GM19043 (cell line): ENCODE data around the gene BZW2.

ENCODE experiments used
- ATAC-seq: cut with Tn5 transposase; IDR thresholded peaks from one replicate; pipeline ENCODE4 v1.9.1; 2021; ENCODE audit warnings: low read depth; ENCODE audit not compliant: unreplicated experiment

Gene BZW2

DNA sequence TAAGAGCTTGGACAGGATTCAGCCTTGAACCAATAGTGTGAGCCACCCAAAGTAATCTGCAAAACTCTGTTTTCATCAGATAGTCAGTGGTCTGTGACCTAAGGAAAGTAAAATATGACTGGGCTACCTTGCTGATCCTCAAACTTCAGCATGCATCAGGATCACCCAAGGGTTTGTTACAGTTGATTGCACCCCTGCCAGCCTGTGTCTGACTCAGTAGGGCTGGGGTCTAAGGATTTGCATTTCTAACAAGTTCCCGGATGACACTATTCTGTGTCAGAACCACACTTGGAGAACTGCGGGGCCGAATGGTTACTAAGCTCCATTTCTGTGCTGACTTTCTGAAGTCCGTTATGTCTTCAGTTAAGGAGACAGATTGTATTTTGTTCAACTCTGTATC is 66.9 kb downstream of the BZW2 start:
- ATAC-seq = no peak

DNA sequence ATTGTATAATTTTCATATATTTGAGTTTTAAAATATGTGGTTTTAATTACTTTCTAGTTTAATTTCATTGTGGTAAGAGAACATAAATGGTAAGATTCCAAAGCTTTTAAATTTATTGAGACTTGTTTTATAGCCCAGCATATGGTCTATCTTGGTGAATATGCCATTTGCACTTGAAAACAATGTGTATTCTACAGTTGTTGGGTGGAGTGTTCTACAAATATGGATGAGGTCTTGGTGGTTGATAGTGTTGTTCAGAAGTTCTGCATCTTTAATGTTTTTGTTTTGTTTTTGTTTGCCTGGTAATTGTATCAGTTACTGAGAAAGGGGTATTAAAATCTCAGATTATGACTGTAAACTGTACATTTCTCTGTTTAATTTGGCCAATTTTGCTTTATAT is 69.9 kb downstream of the BZW2 start:
- no peak for ATAC-seq

DNA sequence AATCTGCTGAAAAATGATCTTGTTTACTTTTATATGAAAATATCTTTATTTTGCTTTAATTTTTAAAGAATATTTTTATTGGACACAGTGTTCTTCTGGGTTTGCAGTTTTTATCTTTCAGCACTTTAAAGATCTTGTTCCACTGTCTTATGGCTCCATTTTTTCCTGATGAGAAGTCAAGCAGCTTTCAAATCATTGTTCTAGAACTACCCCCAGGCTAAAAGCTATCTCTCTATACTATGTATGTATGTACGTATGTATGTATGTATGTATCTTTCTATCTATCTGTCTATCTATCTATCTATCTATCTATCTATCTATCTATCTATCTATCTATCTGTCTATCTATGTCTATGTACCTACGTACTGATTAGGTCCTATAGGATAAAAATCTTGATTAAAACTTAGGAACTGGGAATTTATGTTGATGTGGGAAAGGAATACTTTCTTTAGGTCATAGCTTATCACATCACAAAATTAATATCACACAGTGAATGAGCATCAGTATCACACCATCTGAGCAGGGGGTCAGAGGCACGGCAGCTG is 72.2 kb downstream of the BZW2 start:
- no peak for ATAC-seq

DNA sequence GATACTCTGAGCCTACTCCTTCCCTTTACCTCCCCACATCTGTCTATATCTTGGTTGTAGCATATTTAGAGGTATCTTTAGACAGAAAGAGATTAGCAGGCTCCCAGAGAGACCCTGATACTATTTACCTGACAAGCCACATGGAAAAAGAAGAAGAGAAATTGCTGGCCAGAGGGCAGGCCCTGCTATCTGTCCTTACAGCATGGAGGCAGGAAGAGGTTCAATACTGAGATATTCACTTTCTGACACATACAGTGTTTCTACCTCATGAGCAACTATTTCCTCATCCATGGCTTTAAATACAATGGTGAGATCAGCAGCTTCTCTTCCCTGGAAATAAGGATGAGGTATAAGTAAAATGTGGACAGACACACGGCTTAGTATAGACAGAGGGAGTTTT is 73.7 kb downstream of the BZW2 start:
- ATAC-seq = no peak

DNA sequence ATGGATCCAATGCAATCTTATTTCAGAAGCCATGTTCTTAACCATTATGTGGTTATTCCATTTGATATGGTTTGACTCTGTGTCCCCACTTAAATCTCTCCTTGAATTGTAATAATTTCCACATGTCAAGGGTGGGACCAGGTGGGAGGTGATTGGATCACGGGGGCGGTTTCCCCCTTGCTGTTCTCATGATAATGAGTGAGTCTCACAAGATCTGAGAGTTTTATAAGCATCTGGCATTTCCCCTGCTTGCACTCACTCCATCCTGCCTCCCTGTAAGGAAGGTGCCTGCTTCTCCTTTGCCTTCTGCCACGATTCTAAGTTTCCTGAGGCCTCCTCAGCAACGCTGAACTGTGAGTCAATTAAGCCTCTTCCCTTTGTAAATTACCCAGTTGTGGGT is 75.6 kb downstream of the BZW2 start:
- no peak for ATAC-seq

DNA sequence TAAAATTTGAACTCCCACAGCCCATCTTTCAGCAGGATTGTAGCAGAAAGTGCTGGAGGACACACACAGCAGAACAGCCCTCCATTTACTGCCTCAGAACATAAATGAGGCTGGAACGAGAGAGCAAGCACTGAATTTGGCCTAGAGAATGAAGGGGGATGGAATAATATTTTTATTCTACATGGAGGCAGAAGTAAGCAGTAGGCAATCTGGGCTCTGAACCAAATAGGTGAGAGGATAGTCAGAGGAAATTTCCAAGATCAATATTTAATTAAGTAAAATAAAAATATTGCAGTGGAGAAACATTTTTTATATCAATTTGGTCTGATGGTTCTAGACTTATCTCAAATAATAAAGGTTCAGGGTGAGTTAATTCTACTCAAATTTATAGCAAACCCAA is 78.4 kb downstream of the BZW2 start:
- no peak for ATAC-seq

DNA sequence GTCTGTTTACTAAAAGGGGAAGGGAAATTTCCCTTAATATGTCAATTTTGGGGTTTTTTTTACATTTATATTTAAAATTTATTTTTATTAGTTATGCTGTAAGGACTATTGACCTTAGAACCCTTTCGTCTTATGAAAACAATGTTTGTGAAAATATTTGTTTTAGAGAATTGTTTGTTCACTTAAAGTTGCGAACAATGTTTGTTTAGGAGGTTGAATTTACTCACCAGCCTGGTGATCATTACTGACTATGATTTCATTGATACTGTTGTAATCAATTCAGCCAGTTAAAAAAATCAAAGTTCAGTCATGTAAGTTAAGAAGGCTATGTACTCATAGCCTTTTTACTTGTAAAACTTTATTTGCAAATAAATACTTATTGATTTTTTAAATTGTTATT is 80.2 kb downstream of the BZW2 start:
- no peak for ATAC-seq

DNA sequence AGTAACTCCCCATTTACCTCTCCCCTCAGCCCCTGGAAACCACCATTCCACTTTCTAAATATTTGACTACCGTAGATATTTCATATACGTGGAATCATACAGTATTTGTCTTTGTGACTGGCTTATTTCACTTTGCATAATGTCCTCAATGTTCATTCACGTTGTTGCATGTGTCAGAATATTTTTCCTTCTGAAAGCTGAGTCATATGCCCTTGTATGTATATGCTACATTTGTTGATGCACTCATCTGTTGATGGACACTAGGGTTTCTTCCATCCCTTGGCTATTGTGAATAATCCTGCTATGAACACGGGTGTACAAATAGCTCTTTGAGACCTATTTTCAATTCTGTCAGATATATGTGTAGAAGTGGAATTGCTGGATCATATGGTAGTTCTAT is 81.8 kb downstream of the BZW2 start:
- no peak for ATAC-seq

DNA sequence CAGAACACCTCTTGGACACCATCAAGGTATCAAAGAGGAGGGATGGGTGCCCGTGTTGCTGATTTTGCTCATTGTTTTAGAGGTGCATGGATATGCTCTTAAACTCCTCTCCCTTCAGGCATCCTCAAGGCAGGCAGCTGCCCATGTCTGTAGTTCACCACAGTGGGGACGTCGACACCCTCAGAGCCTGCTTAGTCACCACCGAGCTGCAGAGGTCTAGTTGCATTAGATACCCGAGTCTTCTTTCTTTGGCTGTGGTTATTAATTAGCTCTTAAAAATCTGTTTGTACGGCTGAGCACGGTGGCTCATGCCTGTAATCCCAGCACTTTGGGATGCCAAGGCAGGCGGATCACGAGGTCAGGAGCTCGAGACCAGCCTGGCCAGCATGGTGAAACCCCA is 82.8 kb downstream of the BZW2 start:
- ATAC-seq = no peak

DNA sequence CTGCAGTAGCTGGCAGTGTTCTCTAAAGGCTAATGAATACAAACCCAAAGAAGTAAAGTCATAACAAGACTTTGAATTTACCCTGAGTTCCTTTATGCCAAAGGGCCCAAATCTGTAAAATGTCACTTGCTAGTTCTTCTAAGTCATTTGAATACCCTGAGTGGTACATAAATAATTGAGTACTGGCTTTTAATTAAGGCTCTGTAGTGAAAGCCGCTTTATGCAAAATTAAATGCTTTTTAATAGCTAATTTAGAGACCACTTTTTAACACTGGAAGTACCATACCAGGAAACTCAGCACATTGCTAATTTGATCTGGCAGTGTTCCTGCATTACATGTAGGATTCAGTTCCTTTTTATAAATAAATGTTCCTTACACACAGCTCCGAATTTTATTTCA is 83.6 kb downstream of the BZW2 start:
- no peak for ATAC-seq

DNA sequence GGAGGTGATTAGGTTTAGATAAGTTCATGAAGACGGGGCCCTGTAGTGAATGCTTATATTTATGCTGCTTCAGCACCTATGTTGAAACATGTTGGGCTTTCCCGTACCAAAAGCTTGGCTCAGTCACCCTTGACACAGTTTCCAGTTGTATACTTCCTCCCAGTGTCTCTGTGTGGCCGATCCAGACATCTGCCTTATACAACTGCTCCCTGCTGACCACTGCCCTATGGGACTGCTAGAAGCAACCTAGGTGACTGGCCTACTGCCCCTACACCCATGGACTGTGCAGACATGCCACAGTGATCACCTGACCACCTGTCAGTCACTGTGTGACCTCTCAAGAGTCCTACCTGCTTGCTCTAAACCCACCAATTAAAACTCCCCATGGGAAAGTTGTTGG is 85.0 kb downstream of the BZW2 start:
- no peak for ATAC-seq

DNA sequence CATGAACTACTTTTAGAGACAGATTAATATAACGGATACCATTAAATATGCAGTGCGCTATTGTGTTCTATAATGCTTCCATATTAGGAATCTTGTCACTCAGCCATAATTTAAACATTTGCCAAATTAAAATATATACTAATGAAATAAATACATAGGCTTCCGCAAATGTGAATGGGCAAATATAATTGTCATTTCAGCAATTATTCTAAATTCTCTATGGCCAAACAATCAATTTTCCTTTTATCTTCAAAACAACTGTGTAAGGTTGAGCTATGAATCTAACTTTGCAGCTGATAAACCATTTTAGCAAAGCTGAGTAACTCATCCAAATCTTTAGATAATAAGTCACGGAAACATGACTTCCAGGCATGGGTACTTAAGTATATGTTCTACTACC is 86.8 kb downstream of the BZW2 start:
- ATAC-seq = no peak

DNA sequence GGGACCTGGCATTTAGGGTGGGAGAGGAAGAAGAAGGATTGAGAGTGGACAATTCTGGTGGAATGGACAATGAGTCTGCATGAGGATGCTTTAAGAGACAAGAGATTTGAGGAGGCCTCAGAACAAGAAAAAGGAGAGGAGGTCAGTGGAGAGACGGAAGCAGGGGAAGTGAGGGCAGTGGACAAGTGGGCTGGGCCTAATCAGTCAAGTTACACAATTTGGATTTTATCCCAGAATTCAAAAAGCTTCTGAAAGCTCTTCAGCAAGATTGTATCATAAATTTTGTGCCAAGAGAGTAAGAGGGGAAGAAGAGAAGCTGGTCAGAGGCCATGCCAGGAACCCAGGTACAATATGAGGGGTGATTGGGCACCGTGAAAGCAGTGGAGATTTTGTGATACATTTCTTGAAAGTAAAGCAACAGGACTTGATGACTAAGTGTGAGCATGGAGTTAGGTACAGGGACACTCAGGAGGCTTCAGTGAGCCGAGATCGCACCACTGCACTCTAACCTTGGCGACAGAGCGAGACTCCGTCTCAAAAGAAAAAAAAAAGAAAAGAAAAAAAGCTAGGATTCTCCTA is 88.3 kb downstream of the BZW2 start:
- ATAC-seq = no peak

DNA sequence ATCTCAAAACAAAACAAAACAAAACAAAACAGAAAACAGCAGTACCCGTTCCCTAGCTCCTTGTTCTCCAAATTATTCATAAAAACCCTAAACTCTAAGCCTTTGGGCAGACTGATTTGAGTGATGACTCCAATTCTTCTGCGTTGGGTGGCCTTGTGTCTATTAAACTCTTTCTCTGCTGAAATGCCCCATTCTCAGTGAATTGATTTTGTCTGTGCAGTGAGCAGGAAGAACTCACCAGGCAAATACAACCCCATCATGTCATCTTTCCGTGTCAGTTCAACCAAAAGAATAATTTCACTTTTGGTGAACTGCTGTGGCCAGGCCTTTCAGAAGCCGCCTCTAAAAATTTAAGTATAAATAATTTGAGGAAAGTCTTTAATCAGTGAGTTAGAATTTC is 89.0 kb downstream of the BZW2 start:
- ATAC-seq = no peak

DNA sequence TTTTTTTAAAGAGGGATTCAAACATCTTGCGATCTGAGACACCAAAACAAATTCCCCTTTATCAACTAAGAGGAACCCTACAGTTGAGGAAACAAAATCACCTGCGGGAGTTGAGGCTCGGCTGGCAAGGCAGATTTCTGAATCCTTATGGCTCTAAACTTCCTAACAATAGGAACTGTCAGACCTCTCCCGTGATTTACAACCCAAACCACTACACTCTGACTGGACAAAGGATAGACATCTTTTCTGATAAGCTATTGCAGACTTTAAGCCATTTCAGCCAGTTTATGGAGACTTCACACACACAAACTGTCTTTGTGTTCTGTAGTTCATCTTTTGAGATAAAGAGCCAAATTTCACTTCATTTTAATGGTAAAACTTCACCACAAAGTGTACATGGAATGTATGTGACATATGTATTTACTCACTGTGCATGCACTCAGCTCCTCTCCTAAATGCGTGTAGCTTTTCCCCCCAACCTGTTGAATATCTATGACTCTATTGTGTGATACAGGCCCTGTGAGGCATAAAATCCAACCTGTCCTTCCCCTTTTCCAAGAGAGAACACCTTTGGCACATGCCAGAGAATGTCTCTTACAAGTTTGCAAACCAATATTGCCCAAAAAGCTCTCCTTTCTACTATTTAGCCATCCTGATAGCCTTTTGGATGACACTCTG is 92.2 kb downstream of the BZW2 start:
- no peak for ATAC-seq

DNA sequence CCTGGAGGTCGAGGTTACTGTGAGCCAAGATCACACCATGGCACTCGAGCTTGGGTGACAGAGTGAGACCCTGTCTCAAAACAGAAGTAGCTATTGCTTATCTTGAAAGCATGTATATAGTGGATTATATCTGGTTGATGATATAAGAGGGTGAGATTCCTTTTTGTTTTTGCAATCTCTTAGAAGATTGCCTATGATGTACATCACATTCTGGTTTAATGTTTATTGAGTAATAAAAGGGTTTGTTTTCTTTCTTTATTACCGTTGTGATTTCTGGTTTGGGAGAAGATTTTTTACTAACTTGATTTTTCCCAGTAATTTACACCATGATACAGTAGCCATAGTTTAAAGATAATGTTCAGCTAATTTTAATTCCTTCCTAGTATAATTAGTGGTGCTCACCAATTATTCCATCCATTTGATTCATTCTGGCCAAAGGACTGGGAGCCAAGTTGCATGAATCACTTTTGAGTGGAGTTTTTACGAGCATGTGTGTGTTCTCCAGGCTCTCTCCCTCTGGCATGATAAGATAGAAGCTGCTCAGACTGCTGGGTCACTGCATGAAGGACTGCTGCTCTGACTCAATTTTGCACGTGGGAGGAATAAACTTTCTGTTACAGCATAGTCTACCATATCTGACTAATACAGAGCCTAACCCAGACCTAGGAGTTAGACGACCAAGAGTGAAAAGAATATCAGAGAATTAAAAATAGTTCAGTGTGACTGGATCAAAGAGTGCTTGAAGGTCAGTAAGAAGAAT is 94.1 kb downstream of the BZW2 start:
- ATAC-seq = no peak

DNA sequence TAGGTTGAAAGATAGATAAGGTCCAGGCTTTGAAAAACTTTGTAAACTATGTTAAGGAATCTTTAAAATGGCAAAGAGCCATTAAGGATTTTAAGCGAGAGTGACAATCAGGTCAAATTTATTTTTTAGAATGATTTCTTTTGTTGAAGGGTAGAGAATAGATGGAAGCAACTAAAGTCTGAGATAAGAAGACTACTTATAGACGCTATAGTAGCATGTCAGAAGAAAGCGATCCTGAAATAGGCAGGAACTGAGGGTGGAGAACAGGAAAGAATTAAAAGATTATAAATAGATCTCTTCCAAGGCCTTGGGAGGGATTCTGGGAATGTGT is 94.6 kb downstream of the BZW2 start:
- no peak for ATAC-seq

DNA sequence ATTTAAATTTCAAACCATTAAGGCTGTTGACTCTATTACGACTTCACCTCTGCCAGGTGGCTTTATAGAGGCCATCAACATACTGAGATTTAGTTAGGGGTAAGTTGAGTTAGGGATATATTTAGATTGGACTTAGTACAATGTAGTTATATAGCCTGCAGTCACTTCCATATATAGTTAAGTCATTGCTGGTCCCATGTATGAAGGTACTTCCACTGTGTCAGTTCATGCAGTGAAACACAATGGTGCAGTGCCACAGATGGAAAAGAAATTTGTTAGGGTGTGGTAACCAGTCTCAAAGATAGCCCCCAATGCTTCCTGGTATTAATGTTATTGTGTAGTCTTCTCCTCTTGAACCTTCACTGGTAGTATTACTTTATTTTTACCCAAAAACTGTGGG is 95.0 kb downstream of the BZW2 start:
- no peak for ATAC-seq

DNA sequence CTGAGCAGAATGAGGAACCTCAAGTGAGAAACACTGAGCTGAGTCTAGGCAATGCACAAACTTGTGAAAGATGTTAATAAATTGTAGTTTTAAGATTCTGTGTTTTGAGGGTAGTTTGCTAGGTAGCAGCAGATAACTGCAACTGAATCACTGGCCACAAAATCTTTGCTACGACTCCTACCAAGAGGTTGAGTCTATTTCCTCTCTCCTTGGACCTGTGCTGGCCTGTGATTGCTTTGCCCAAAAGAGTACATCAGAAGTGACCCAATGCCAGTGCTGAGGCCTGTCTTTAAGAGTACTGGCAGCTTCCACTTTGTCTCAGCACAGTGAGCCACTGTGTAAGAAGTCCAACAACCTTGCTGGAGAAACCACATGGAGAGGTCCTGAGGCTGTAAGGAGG is 95.7 kb downstream of the BZW2 start:
- ATAC-seq = no peak

DNA sequence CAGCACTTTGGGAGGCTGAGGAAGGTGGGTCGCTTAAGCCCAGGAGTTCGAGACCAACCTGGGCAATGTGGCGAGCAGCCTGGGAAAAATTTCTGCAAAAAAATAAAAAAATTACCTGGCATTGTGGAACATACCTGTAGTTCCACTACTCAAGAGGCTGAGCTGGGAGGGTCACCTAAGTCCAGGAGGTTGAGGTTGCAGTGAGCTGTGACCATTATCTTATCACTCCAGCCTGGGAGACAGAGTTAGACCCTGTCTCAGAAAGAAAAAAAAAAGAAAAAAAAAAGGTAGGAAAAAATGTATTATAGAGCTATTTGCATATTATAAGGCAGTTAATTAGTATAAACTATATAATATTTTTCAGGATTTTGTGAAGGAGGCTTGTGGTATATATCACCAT is 96.6 kb downstream of the BZW2 start:
- no peak for ATAC-seq

DNA sequence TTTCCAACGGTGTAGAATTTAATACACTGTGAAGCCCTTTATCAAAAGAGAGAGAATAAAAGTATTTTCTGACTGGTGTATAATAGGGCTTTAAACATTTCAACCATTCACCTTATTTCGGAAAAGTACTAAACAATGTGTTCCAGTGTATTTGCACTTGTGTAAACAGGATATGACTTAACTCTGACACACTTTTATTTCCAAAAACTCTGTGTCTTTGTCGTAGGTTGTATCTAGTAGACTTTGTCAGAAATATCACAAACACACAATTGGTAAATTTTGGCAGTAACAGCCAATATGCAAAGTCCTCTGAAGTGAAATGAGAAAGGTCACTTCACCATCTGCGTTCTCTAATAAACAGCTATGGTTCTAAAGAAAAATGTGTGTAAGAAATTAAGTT is 97.3 kb downstream of the BZW2 start:
- ATAC-seq = no peak
